HepG2 (cell line): ENCODE results near the gene PGS1. TPM values are rescaled to one million over a fixed set of nuclear protein-coding genes. Genes with fewer than 3 reads are reported as not detected.

ENCODE experiments used
- AGO1 ChIP-seq: fragments of 200-400 bp; formaldehyde crosslinking; IDR thresholded peaks from 2 replicates; pipeline ENCODE4 v1.6.1; 2017; ENCODE audit warnings: mild to moderate bottlenecking, low read depth, low read length, moderate library complexity; ENCODE audit not compliant: poor library complexity, severe bottlenecking
- BORCS8-MEF2B ChIP-seq: sonication (generic); formaldehyde crosslinking; IDR thresholded peaks from 2 replicates; pipeline ENCODE4 v1.8.0; 2022; ENCODE audit warnings: mild to moderate bottlenecking, missing genetic modification reagents
- CAMTA2 ChIP-seq: sonication (generic); formaldehyde crosslinking; IDR thresholded peaks from 2 replicates; pipeline ENCODE4 v1.4.0; 2020; ENCODE audit warnings: mild to moderate bottlenecking, missing genetic modification reagents, borderline replicate concordance
- EZH2 ChIP-seq: conservative IDR thresholded peaks from 2 replicates; pipeline ENCODE4 v1.6.1; 2012; ENCODE audit warnings: mild to moderate bottlenecking, low read depth, low read length, moderate library complexity
- IRF2 ChIP-seq: IDR thresholded peaks from 2 replicates; pipeline ENCODE4 v1.6.1; 2018; ENCODE audit warnings: missing genetic modification reagents, missing compliant biosample characterization
- KDM1A ChIP-seq: IDR thresholded peaks from 2 replicates; pipeline ENCODE4 v1.6.1; 2016; ENCODE audit warnings: missing compliant biosample characterization
- KLF13 ChIP-seq: sonication (generic); formaldehyde crosslinking; IDR thresholded peaks from 2 replicates; pipeline ENCODE4 v1.4.0; 2020; ENCODE audit warnings: mild to moderate bottlenecking, missing genetic modification reagents
- NCOA2 ChIP-seq: sonication (generic); formaldehyde crosslinking; IDR thresholded peaks from 2 replicates; pipeline ENCODE4 v1.8.0; 2022; ENCODE audit warnings: inconsistent platforms
- PBX2 ChIP-seq: IDR thresholded peaks from 2 replicates; pipeline ENCODE4 v1.6.1; 2016; ENCODE audit warnings: control low read depth
- PCBP2 ChIP-seq: fragments of 200-400 bp; formaldehyde crosslinking; optimal IDR thresholded peaks from 2 replicates; pipeline ENCODE3; 2018; ENCODE audit warnings: low read length, low read depth; ENCODE audit not compliant: poor library complexity, severe bottlenecking
- RXRB ChIP-seq: IDR thresholded peaks from 2 replicates; pipeline ENCODE4 v1.6.1; 2016; ENCODE audit warnings: borderline replicate concordance, missing genetic modification reagents, missing compliant biosample characterization
- ZNF230 ChIP-seq: sonication (generic); formaldehyde crosslinking; IDR thresholded peaks from 2 replicates; pipeline ENCODE4 v1.4.0; 2020; ENCODE audit warnings: mild to moderate bottlenecking, missing genetic modification reagents
- ZNF256 ChIP-seq: sonication (generic); formaldehyde crosslinking; conservative IDR thresholded peaks from 2 replicates; pipeline ENCODE4 v1.4.0; 2020; ENCODE audit warnings: missing genetic modification reagents
- ZNF350 ChIP-seq: sonication (generic); formaldehyde crosslinking; IDR thresholded peaks from 2 replicates; pipeline ENCODE4 v1.4.0; 2020; ENCODE audit warnings: mild to moderate bottlenecking, low read depth, missing genetic modification reagents, borderline replicate concordance
- ZNF564 ChIP-seq: sonication (generic); formaldehyde crosslinking; IDR thresholded peaks from 2 replicates; pipeline ENCODE4 v1.8.1; 2023; ENCODE audit warnings: mild to moderate bottlenecking, missing genetic modification reagents
- ZNF570 ChIP-seq: sonication (generic); formaldehyde crosslinking; IDR thresholded peaks from 2 replicates; pipeline ENCODE4 v1.4.0; 2020; ENCODE audit warnings: mild to moderate bottlenecking, missing genetic modification reagents, borderline replicate concordance
- ZNF772 ChIP-seq: sonication (generic); formaldehyde crosslinking; IDR thresholded peaks from 2 replicates; pipeline ENCODE4 v1.5.0; 2020; ENCODE audit warnings: mild to moderate bottlenecking, missing genetic modification reagents
- ZNF776 ChIP-seq: sonication (generic); formaldehyde crosslinking; IDR thresholded peaks from 2 replicates; pipeline ENCODE4 v1.4.0; 2020; ENCODE audit warnings: mild to moderate bottlenecking, missing genetic modification reagents
- polyA plus RNA-seq, 8 experiments: library from polyadenylated mRNA; depleted of rRNA in 3 of 8; stranded (reverse) in 7 of 8; unstranded in 1 of 8; fragments of >200 nt; fragmentation: Illumina TruSeq in 4 of 8; extraction: Trizol in 4 of 8; gene quantifications; 2 replicates each; pipeline versions ENCODE4 v1.2.1 to v1.2.3, GENCODE V29; 2011 to 2016; ENCODE audit warnings: low read depth in 4 of 8, missing spikeins in 1 of 8, mixed read lengths in 1 of 8; ENCODE audit not compliant: insufficient read depth in 1 of 8
- total RNA-seq, 5 experiments: library from RNA; depleted of rRNA; stranded (reverse); fragments of >200 nt; fragmentation: Illumina TruSeq; extraction: Trizol; gene quantifications; 2 replicates each; pipeline ENCODE4 v1.2.3, GENCODE V29; 2016; ENCODE audit warnings: low read depth in 1 of 5
- TF ChIP-seq, protein P1 (sequence below): sonication (generic); formaldehyde crosslinking; conservative IDR thresholded peaks from 2 replicates; pipeline ENCODE4 v1.4.0; 2020; ENCODE audit warnings: missing genetic modification reagents
- TF ChIP-seq, protein P2 (sequence below): sonication (generic); formaldehyde crosslinking; IDR thresholded peaks from 2 replicates; pipeline ENCODE4 v1.5.0; 2020; ENCODE audit warnings: mild to moderate bottlenecking, missing genetic modification reagents
- TF ChIP-seq, protein P3 (sequence below): sonication (generic); formaldehyde crosslinking; IDR thresholded peaks from 2 replicates; pipeline ENCODE4 v1.5.0; 2020; ENCODE audit warnings: mild to moderate bottlenecking, missing genetic modification reagents, borderline replicate concordance

Gene PGS1
- total and polyA plus RNA-seq, 2 of the 13 experiments (the other 11 are each of a cell fraction or from before 2014, with no cell fraction given) = 25.9 to 31.5 TPM

DNA sequence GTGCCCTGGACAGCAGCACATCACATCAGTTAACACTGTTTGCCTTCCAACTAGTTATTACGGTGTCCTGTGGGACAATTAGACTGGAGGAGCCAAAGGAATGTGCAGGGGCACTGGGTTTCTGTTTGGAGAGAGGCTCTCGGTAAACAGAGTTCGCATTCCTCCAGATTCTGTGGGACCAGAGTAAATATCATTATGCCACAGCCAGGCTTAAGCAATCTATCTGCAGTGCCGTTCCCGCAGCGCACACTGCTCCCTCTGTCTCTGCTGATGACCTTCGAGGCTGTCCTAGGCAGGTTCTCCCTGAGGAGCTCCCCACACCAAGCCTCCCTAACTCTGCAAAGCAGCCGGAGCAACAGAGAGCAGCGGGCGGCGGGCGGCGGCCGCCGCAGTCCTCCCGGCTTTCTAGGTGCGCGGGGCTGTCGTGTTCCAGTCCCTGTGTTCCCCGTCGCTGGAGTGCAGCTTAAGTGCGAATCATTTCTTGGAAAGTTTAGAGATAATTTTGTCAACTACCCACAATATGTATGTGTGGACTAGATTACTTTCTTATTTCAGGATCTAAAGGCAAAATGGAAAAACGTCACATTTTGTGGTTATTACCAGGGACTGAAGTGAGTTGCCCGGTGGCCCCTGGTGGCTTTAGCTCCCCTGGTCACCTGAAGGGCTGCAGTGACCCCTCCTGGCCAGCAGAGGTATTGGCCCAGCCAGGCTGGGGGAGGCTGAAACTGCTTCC, 43.3 kb downstream of the PGS1 start (continued):
- no peak for TF ChIP-seq AGO1
- peak; percentile 79; the same call in 1 of the 2 replicates for TF ChIP-seq CAMTA2 (CRISPR knock-in tag)
- TF ChIP-seq NCOA2 (CRISPR knock-in tag) = peak; percentile 97
- TF ChIP-seq, protein P1, sequence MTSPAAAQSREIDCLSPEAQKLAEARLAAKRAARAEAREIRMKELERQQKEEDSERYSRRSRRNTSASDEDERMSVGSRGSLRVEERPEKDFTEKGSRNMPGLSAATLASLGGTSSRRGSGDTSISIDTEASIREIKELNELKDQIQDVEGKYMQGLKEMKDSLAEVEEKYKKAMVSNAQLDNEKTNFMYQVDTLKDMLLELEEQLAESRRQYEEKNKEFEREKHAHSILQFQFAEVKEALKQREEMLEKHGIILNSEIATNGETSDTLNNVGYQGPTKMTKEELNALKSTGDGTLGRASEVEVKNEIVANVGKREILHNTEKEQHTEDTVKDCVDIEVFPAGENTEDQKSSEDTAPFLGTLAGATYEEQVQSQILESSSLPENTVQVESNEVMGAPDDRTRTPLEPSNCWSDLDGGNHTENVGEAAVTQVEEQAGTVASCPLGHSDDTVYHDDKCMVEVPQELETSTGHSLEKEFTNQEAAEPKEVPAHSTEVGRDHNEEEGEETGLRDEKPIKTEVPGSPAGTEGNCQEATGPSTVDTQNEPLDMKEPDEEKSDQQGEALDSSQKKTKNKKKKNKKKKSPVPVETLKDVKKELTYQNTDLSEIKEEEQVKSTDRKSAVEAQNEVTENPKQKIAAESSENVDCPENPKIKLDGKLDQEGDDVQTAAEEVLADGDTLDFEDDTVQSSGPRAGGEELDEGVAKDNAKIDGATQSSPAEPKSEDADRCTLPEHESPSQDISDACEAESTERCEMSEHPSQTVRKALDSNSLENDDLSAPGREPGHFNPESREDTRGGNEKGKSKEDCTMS = no peak
- TF ChIP-seq EZH2 = 0 out of 2 replicates have a peak, but pooled peaks have one; percentile 15
- 0 out of 2 replicates have a peak, but pooled peaks have one; percentile 70 for TF ChIP-seq ZNF776 (CRISPR knock-in tag)
- 0 out of 2 replicates have a peak, but pooled peaks have one; percentile 58 for TF ChIP-seq KLF13 (CRISPR knock-in tag)
- TF ChIP-seq ZNF564 = peak; percentile 54; the same call in 1 of the 2 replicates
- TF ChIP-seq ZNF350 (CRISPR knock-in tag) = peak; percentile 99
- peak; percentile 95 for TF ChIP-seq ZNF772 (CRISPR knock-in tag)
- TF ChIP-seq, protein P2, sequence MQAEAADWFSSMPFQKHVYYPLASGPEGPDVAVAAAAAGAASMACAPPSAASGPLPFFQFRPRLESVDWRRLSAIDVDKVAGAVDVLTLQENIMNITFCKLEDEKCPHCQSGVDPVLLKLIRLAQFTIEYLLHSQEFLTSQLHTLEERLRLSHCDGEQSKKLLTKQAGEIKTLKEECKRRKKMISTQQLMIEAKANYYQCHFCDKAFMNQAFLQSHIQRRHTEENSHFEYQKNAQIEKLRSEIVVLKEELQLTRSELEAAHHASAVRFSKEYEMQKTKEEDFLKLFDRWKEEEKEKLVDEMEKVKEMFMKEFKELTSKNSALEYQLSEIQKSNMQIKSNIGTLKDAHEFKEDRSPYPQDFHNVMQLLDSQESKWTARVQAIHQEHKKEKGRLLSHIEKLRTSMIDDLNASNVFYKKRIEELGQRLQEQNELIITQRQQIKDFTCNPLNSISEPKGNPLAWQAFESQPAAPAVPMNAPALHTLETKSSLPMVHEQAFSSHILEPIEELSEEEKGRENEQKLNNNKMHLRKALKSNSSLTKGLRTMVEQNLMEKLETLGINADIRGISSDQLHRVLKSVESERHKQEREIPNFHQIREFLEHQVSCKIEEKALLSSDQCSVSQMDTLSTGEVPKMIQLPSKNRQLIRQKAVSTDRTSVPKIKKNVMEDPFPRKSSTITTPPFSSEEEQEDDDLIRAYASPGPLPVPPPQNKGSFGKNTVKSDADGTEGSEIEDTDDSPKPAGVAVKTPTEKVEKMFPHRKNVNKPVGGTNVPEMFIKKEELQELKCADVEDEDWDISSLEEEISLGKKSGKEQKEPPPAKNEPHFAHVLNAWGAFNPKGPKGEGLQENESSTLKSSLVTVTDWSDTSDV = no peak
- TF ChIP-seq IRF2 (CRISPR knock-in tag) = peak; percentile 92
- no peak; the same call in 1 of the 2 replicates for TF ChIP-seq ZNF256 (CRISPR knock-in tag)
- TF ChIP-seq RXRB = peak; percentile 90
- TF ChIP-seq, protein P3, sequence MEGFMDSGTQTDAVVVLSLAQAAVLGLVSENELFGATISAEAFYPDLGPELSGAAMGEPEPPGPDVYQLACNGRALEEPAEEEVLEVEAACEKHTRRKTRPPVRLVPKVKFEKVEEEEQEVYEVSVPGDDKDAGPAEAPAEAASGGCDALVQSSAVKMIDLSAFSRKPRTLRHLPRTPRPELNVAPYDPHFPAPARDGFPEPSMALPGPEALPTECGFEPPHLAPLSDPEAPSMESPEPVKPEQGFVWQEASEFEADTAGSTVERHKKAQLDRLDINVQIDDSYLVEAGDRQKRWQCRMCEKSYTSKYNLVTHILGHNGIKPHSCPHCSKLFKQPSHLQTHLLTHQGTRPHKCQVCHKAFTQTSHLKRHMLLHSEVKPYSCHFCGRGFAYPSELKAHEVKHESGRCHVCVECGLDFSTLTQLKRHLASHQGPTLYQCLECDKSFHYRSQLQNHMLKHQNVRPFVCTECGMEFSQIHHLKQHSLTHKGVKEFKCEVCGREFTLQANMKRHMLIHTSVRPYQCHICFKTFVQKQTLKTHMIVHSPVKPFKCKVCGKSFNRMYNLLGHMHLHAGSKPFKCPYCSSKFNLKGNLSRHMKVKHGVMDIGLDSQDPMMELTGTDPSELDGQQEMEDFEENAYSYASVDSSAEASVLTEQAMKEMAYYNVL (CRISPR knock-in tag) = peak; percentile 96
- peak; percentile 99 for TF ChIP-seq KDM1A
- no peak; the same call in 1 of the 2 replicates for TF ChIP-seq PBX2 (CRISPR knock-in tag)
- TF ChIP-seq ZNF230 (CRISPR knock-in tag) = peak; percentile 97
- TF ChIP-seq PCBP2 = no peak
- peak; percentile 43; the same call in 1 of the 2 replicates for TF ChIP-seq BORCS8-MEF2B (CRISPR knock-in tag)
- TF ChIP-seq ZNF570 (CRISPR knock-in tag) = no peak
